GM12878 (cell line): ENCODE results near the gene MEG3. TPM values are rescaled to one million over a fixed set of nuclear protein-coding genes. Genes with fewer than 3 reads are reported as not detected.

Experiments
- ATAC-seq: fragments of 200-7000 bp; cut with Tn5 transposase; 3 replicates; pipeline ENCODE4 v1.9.1; 2020; ENCODE audit warnings: mild to moderate bottlenecking, moderate library complexity
- BruUV-seq: library from RNA; stranded (reverse); fragments of 400-500 nt; replicated peaks from 2 replicates; lab custom pipeline; 2021; lab: Mats Ljungman, UMichigan
- CTCF ChIA-PET: fragments of 300-600 bp; sonication (Branson Sonifier 250); formaldehyde crosslinking; extraction: SDS; loops from one replicate; lab custom pipeline; 2021; ENCODE audit warnings: inconsistent platforms; lab: Yijun Ruan, JAX
- POLR2A ChIA-PET: fragments of 350-600 bp; formaldehyde crosslinking; extraction: SDS; loops from one replicate; lab custom pipeline; 2021; ENCODE audit warnings: inconsistent platforms; lab: Charles Lee
- RAD21 ChIA-PET: fragments of 300-600 bp; sonication (Branson Sonifier 250); formaldehyde crosslinking; loops from one replicate; lab custom pipeline; 2023; ENCODE audit warnings: antibody characterized with exemption; ENCODE audit not compliant: unreplicated experiment; lab: Charles Lee
- SMC1A ChIA-PET: fragments of 300-600 bp; sonication (Branson Sonifier 250); formaldehyde crosslinking; loops from one replicate; lab custom pipeline; 2023; ENCODE audit not compliant: unreplicated experiment, uncharacterized antibody; lab: Charles Lee
- DNase-seq: peaks from one replicate; pipeline ENCODE4 v3.0.0-alpha.2; 2011; ENCODE audit warnings: low read depth, low spot score
- FAIRE-seq: peaks from 3 replicates; lab custom pipeline; 2011; peaks lifted over from hg19 to GRCh38; lab: Jason Lieb, UNC
- H2AFZ ChIP-seq: 2 replicates; pipeline ENCODE4 v1.6.0; 2011; ENCODE audit warnings: low read depth, low read length, control low read depth; ENCODE audit not compliant: control insufficient read depth
- H3K27ac ChIP-seq: 2 replicates; pipeline ENCODE4 v1.5.1; 2011; ENCODE audit warnings: control low read depth; ENCODE audit not compliant: control insufficient read depth, insufficient read depth
- H3K27me3 ChIP-seq, 2 experiments: replicated peaks in 1 of 2; 2 replicates each; pipeline versions ENCODE4 v1.6.0 to v1.6.1; 2011; ENCODE audit warnings: low read length in 1 of 2; ENCODE audit not compliant: control insufficient read depth in 2 of 2, insufficient read depth in 2 of 2
- H3K36me3 ChIP-seq, 2 experiments: 2 replicates each; pipeline ENCODE4 v1.5.1; 2011; ENCODE audit warnings: low read length in 1 of 2; ENCODE audit not compliant: control insufficient read depth in 2 of 2, insufficient read depth in 2 of 2
- H3K4me1 ChIP-seq: 2 replicates; pipeline ENCODE4 v1.6.1; 2011; ENCODE audit warnings: mild to moderate bottlenecking, low read length, moderate library complexity, mixed read lengths; ENCODE audit not compliant: control insufficient read depth, insufficient read depth
- H3K4me2 ChIP-seq: 2 replicates; pipeline ENCODE4 v1.6.0; 2011; ENCODE audit warnings: control low read depth; ENCODE audit not compliant: control insufficient read depth, insufficient read depth
- H3K4me3 ChIP-seq: fragments of 200-600 bp; sonication (generic); 2 replicates; pipeline ENCODE4 v1.5.1; 2016
- H3K79me2 ChIP-seq: 2 replicates; pipeline ENCODE4 v1.6.0; 2011; ENCODE audit warnings: low read length; ENCODE audit not compliant: control insufficient read depth, insufficient read depth
- H3K9ac ChIP-seq: 2 replicates; pipeline ENCODE4 v1.8.0; 2011; ENCODE audit warnings: low read length, control low read depth, mixed read lengths; ENCODE audit not compliant: control insufficient read depth, insufficient read depth
- H3K9me3 ChIP-seq: replicated peaks from 3 replicates; pipeline ENCODE4 v1.5.1; 2011; ENCODE audit warnings: mild to moderate bottlenecking, low read length; ENCODE audit not compliant: control insufficient read depth, insufficient read depth
- H4K20me1 ChIP-seq: 2 replicates; pipeline ENCODE4 v1.6.0; 2011; ENCODE audit not compliant: control insufficient read depth, insufficient read depth
- BCLAF1 ChIP-seq: fragments of 450-650 bp; IDR thresholded peaks from 2 replicates; pipeline ENCODE4 v1.6.1; 2017; ENCODE audit warnings: antibody characterized with exemption, mild to moderate bottlenecking, moderate library complexity
- CBX5 ChIP-seq: sonication (generic); IDR thresholded peaks from 2 replicates; pipeline ENCODE4 v1.6.1; 2016; ENCODE audit warnings: low read depth, moderate library complexity, mild to moderate bottlenecking, inconsistent platforms
- CREB1 ChIP-seq: IDR thresholded peaks from 2 replicates; pipeline ENCODE4 v1.6.1; 2012; ENCODE audit warnings: low read depth, mild to moderate bottlenecking, inconsistent platforms
- DPF2 ChIP-seq: fragments of 450-650 bp; IDR thresholded peaks from 2 replicates; pipeline ENCODE4 v1.6.1; 2017; ENCODE audit warnings: mild to moderate bottlenecking
- ELK1 ChIP-seq: IDR thresholded peaks from 2 replicates; pipeline ENCODE4 v1.6.1; 2012; ENCODE audit warnings: low read depth, low read length, improper control_type of control experiment
- EZH2 ChIP-seq: IDR thresholded peaks from 2 replicates; pipeline ENCODE4 v1.6.1; 2012; ENCODE audit warnings: low read depth, mild to moderate bottlenecking, control low read depth, inconsistent platforms, low read length, borderline replicate concordance; ENCODE audit not compliant: control insufficient read depth
- HSF1 ChIP-seq: fragments of 150-350 bp; IDR thresholded peaks from 2 replicates; pipeline ENCODE4 v1.6.1; 2014; ENCODE audit warnings: mild to moderate bottlenecking, low read depth, low read length
- NR2F1 ChIP-seq: fragments of 450-650 bp; conservative IDR thresholded peaks from 2 replicates; pipeline ENCODE4 v1.6.1; 2017; ENCODE audit warnings: mild to moderate bottlenecking
- RELB ChIP-seq: fragments of 450-650 bp; IDR thresholded peaks from 2 replicates; pipeline ENCODE4 v1.6.1; 2017; ENCODE audit warnings: low read depth, mild to moderate bottlenecking, moderate library complexity
- RFX5 ChIP-seq: IDR thresholded peaks from 2 replicates; pipeline ENCODE4 v1.6.1; 2011; ENCODE audit warnings: low read depth, low read length, improper control_type of control experiment
- SMARCA5 ChIP-seq: fragments of 450-650 bp; IDR thresholded peaks from 2 replicates; pipeline ENCODE4 v1.6.1; 2017; ENCODE audit warnings: mild to moderate bottlenecking
- TCF3 ChIP-seq: IDR thresholded peaks from 2 replicates; pipeline ENCODE4 v1.6.1; 2012; ENCODE audit warnings: low read depth, mild to moderate bottlenecking, low read length, borderline replicate concordance; ENCODE audit not compliant: insufficient read depth
- ZBTB33 ChIP-seq: fragments of 450-650 bp; IDR thresholded peaks from 2 replicates; pipeline ENCODE4 v1.6.1; 2017; ENCODE audit warnings: mild to moderate bottlenecking
- WGBS: methylation state at CpG from one replicate; pipeline ENCODE4 v1.1.6; 2016; ENCODE audit warnings: low lambda C conversion rate; ENCODE audit not compliant: insufficient replicate concordance, insufficient coverage; ENCODE audit errors: missing lambda C conversion rate; 5-methylcytosine and 5-hydroxymethylcytosine counted together
- in situ Hi-C: fragments of 300-500 bp; cut with MboI; formaldehyde crosslinking; loops from 9 replicates; pipeline ENCODE4 v1.14.3; 2018; ENCODE audit warnings: mixed read lengths
- intact Hi-C: fragments of 100-400 bp; cut with micrococcal nuclease; formaldehyde crosslinking; loops from one replicate; pipeline ENCODE4 v1.14.2; 2022; ENCODE audit not compliant: unreplicated experiment
- polyA plus RNA-seq, 11 experiments: library from polyadenylated mRNA; depleted of rRNA in 4 of 11; unstranded in 6 of 11; stranded (reverse) in 5 of 11; fragments of >200 nt; fragmentation: Nextera tagmentation in 4 of 11; fragmentation: Illumina TruSeq in 1 of 11; extraction: Ambion mirVana in 4 of 11; extraction: Trizol in 1 of 11; gene quantifications; 1 replicate in 1 of 11; 2 replicates in 10 of 11; pipeline versions ENCODE4 v1.2.1 to v1.2.3, GENCODE V29; 2011 to 2016; ENCODE audit warnings: inconsistent platforms in 2 of 11, missing spikeins in 2 of 11, low read depth in 1 of 11
- total RNA-seq, 4 experiments: library from RNA; depleted of rRNA in 3 of 4; stranded (reverse); fragments of >200 nt in 3 of 4; fragmentation: Illumina TruSeq in 1 of 4; extraction: Trizol in 1 of 4; gene quantifications; 2 replicates each; pipeline versions ENCODE4 v1.2.1 to v1.2.3, GENCODE V29; 2013 to 2021

The MEG3 gene
- total and polyA plus RNA-seq, 10 of the 15 experiments (the other 5 are each of a cell fraction or from before 2014, with no cell fraction given), result 0.03 to 2.9 (median 0.95) TPM; not detected in 7

- intact Hi-C loops (no loop called here), in situ Hi-C loops (no loop called here)
- no peaks in the 10 kb centered on the region for H3K4me1 ChIP-seq
- H3K27me3 ChIP-seq, result no peaks in the 10 kb centered on the region
- ATAC-seq, result no peak
- H3K4me2 ChIP-seq, result no peak overlapping the region
- no peaks in the 10 kb centered on the region for H3K79me2 ChIP-seq
- ChIA-PET SMC1A (no interaction called here), CTCF (no interaction called here), RAD21 (no interaction called here), POLR2A (no interaction called here)
- no peak overlapping the region for H3K27ac ChIP-seq
- FAIRE-seq, result no peak
- no peak overlapping the region for H2AFZ ChIP-seq
- H3K36me3 ChIP-seq, result no peaks in the 10 kb centered on the region
- WGBS, result 41% methylated on average over 22 of the region's 24 CpGs
- no peak for DNase-seq
- H3K9ac ChIP-seq, result no peak overlapping the region
- H3K4me3 ChIP-seq, result no peak overlapping the region
- H3K9me3 ChIP-seq, result no peaks in the 10 kb centered on the region
- H4K20me1 ChIP-seq, result no peaks in the 10 kb centered on the region
- no TSS peak for BruUV-seq
- TF ChIP-seq TCF3, result no peak
- no peak for TF ChIP-seq NR2F1
- TF ChIP-seq ELK1, result no peak
- TF ChIP-seq CREB1, result no peak
- TF ChIP-seq CBX5, result no peak
- TF ChIP-seq HSF1, result no peak
- TF ChIP-seq RFX5, result no peak
- TF ChIP-seq RELB, result no peak
- TF ChIP-seq ZBTB33, result no peak
- TF ChIP-seq DPF2, result no peak
- TF ChIP-seq EZH2, result no peak
- TF ChIP-seq SMARCA5, result no peak
- TF ChIP-seq BCLAF1, result no peak
These were observed 42.9 kb downstream of the MEG3 start for GRCh38 chr14:100868621-100869370.
